HG02852 (cell line): Measurements from ENCODE around the gene MTMR11.
A peak's percentile ranks its signal among the peaks of the same experiment; 100 is the strongest.
"Not testable (repeated sequence)": the region's sequence is repeated elsewhere in the genome, so short reads cannot be mapped to it uniquely, and the experiment has no call there.

Source experiments
- ATAC-seq: cut with Tn5 transposase; IDR thresholded peaks from one replicate; pipeline ENCODE4 v1.9.1; 2021; ENCODE audit warnings: mild to moderate bottlenecking, moderate library complexity; ENCODE audit not compliant: unreplicated experiment

Gene MTMR11, protein sequence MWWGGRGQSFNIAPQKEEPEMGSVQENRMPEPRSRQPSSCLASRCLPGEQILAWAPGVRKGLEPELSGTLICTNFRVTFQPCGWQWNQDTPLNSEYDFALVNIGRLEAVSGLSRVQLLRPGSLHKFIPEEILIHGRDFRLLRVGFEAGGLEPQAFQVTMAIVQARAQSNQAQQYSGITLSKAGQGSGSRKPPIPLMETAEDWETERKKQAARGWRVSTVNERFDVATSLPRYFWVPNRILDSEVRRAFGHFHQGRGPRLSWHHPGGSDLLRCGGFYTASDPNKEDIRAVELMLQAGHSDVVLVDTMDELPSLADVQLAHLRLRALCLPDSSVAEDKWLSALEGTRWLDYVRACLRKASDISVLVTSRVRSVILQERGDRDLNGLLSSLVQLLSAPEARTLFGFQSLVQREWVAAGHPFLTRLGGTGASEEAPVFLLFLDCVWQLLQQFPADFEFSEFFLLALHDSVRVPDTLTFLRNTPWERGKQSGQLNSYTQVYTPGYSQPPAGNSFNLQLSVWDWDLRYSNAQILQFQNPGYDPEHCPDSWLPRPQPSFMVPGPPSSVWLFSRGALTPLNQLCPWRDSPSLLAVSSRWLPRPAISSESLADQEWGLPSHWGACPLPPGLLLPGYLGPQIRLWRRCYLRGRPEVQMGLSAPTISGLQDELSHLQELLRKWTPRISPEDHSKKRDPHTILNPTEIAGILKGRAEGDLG

DNA sequence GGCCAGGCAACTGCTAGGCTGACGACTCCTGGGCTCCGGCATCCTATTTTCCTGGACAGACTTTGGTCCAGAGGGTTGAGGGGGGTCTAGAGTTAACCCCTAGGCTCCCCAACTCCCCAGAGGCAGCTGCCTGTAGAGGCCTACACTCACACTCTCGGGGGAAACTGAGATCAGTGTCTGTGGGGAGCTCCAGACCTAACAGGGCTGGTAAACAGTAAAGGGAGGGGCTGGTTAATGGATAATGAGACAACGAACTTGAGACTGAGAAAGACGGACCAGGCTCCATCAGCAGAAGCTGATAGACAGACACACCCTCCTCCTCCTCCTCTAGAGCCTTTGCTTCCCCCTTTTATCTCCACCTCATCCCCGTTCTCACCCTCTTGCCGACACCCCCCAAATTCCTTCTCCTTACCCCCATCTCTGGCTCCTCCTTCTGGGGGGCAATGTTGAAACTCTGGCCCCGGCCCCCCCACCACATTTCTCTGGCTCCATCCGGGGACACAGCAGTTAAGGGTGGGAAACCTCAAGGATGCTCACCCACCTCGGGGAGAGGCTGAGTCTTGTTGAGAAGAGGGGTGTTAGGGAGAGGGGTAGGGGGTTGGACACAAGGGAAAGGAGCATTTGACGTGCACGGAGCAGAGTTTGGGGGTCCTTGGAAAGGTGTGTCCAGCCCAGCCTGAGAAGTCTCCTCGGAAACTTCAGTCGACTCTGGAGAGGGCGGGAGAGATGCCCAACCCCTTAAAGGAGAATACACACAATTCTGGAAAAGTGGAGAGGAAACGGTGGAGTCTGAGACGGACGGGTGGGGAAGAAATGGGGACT lies at the start of gene MTMR11:
Gene MTMR11 (minus strand): TSS at position 710 of the 822 bp plus-strand sequence. CDS start 232 bp downstream, at position 478.
- no peak for ATAC-seq

DNA sequence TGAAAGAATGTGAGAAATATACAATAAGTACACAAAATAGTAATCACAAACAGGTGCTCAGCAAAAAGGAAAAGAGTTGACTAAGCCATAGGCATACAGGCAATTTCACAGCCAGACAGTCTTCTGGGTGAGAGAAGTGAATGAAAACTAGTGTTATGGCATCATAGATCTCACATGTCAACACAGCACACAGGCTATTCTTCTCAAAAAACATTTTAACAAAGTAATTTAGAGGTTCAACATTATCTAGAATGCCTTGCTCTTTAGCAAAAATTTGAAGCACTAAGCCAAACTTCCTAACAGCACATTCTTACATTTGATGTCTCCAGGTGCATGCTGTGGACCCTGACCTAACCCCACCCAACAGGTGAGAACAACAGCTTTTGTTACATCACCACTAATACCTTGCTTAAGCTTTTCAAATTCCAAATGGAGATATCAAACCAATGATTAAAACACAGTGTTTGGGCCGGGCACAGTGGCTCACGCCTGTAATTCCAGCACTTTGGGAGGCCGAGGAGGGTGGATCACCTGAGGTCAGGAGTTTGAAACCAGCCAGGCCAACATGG lies 43.4 kb upstream of the MTMR11 start:
- no peak for ATAC-seq

DNA sequence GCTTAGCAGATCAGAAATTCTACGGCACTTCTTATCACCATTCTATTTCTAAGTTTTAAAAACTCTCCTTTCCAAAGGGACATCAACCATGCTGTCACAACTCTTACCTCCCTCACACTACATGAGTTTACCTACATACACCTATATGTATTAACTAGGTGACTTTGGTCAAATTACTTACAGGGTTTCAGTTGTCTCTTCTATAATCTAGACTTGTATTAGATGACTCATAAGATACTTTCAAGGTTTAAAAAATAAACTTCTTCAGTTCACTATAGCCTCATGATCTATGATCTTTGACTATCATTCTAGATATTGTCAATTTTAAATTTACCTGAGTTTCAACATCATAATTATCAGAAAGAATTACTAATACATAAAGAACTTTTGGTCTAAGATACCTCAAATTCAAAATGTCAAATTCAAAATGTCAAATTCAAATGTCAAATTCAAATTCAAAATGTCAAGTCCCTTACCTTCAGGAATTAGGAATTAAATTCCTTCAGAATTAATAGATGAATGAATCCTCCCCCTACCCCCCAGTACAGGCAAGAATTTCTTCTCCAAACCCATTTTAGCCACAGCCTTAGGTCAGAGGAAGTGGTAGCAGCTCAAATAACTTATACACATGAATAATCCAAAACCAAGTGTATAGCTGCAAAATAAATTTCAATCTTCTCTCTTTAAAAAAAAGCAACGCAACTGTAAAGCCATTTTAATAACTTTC lies 42.7 kb upstream of the MTMR11 start:
- ATAC-seq: no peak

DNA sequence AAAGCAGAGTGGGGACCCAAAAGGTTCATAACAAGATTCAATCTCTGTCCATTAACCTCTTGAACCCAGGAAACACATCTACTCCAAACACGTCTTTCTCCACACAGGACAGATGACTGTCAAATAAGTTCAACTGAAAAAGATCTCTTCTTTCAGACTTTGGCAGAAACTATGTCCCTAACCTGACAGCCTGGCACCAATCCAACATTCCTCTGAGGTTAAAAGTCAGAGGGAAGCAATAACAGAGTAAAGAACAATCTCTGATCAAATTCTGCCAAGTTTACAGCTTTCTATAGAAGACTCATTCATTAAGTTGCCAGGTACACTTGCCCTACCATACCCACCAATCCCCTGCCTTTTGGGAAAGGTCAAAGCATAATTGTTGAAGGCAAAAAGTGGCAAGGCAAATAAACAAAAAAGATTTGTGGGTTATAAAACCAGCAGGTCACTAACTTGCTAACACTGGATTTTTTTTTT lies 41.9 kb upstream of the MTMR11 start:
- no peak for ATAC-seq

DNA sequence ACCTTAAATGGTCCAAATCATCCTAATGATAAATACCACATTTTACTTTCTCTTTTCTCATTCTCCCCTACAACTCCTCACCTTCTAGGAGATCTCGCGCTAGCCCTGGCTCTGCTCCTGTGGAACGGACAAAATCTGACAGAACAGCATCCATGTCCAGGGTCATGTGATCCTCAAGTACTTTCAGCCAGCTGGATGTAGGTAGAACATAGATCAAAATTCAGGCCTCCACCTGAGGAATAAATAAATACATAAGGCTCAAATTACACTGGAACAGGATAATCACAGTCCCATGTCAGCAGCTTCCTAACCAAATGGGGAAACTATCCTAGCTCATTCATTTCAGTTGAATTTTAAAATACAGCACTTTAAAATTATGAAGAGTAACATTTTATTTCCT lies 40.7 kb upstream of the MTMR11 start:
- ATAC-seq: no peak

GRCh38 chr1:149972547-149972946 lies 35.9 kb upstream of the MTMR11 start:
- no peak for ATAC-seq

DNA sequence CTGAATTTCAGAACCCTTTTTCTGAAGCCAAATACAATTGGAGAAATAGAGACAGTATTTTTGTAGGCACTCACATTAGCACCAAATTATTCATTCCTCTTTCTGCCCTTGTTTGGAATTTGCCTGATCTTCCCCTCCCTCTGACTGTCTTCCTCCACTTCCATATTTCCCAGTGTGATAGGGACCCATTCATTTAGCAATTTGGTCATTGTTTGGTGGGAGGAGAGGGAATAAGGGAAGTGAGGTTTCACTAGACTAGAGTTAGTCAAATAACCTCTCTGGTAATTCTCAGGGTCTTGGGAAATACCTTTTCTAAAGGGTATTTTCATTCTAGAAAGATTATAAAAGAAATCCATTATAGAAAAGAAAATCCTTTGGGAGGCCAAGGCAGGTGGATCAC lies 31.0 kb upstream of the MTMR11 start:
- no peak for ATAC-seq

DNA sequence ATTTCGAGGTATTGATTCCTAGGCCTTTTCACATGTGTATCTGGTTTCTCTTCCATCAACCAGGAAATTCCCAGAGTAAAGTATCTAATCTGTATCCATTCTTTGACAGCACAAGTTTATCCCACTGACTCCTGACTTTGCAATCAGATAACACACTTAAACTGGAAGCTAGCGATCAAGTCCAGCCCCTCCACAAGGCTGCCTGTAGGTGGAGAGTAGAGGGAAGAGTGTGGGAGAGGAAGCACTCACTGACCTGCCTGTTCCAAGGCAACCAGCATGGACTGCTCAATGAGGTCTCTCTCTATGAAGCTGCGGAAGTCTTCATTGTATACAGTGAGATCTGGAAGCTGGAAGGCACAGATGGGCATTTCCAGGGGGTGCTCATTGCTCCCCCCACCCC lies 30.4 kb upstream of the MTMR11 start:
- ATAC-seq: no peak

- no peak for ATAC-seq
Observed at GRCh38 chr1:149966405-149966804, 29.7 kb upstream of the MTMR11 start.

DNA sequence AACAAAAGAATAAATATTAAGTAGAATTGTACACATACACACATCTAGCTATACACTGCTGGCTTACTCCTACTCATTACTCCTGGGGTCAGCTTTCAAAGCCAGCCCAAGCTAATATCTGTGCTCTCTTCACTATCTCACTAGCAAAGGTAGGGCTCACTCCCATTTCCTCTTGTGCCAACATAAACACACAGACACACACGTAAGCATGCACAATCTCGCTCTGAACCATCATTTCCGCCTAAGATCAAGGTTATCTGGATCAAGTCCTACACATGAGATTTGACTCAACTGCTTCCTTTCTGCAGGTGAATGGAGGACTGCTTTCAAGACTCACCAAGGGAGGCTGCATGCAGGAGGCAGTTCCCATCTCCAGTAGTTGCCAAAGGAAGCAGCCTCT lies 28.8 kb upstream of the MTMR11 start:
- ATAC-seq: no peak

- no peak for ATAC-seq
Observed at GRCh38 chr1:149963358-149963757, 26.7 kb upstream of the MTMR11 start.

DNA sequence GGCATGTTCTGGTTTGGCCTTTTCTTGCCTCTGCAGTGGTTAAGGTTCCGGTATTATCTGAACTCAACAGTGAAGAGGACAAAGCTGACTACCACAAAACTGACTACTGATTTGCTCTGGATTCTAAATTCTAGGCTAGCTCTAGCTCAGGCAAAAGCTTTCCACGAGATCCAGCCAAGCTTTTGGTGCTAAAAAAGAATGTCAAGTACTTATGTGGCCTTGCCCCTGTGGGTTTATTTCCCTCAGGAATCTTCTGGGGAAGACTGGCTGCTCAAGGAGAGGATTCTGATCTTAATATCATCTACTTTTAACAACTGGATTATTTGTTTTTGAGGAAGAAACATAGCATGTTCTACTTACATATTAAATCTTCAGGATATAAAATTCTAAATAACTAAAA lies 26.1 kb upstream of the MTMR11 start:
- no peak for ATAC-seq

DNA sequence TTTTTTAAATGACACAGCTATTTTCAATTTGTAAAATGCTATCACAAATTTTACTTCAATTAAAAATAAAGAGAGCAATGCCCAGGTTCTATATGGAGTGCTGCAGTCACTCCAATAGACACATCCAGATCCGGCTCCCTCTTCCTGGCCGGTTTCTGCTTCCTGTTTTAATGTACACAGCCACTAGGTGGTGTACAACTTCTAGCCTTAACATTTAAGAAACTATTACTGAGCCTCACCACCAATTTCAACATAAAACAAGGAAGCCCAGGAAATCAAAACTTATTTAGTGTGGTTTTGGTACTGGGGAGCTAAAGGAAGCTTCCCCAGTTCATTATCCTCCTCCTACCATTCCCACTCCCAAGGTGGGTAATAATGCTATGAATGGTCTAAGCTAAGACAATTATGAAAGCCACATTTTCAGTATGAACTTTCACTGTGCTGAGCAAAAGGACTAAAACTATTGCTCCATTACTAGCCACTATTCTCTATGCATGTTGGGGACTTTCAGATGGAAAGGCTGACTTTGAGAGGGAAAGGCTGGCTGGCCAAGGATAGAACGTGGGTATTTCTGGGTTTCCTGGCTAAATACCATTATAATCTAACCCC lies 25.5 kb upstream of the MTMR11 start:
- ATAC-seq: peak; percentile 43

- not testable (repeated sequence) for ATAC-seq
Observed at GRCh38 chr1:149957548-149957947, 20.9 kb upstream of the MTMR11 start.

DNA sequence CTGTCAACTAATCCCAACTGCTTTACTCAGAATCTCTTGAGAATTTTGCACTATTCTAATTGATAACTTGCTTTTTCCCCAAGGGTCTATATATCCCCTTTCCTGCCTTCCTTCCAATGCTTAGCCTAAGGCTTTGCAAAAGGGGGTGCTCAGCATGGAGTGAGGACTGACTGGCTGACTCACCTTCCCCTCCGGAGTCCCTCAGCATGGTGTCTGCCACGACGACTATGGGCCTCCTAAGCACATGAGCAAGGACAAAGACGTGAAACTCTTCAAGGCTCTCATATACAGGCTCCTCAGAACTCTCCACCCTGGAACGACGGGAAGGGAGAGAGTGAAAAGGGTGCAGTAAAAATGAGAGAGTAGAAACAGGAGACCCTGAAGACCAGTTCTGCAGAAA lies 13.2 kb upstream of the MTMR11 start:
- no peak for ATAC-seq

DNA sequence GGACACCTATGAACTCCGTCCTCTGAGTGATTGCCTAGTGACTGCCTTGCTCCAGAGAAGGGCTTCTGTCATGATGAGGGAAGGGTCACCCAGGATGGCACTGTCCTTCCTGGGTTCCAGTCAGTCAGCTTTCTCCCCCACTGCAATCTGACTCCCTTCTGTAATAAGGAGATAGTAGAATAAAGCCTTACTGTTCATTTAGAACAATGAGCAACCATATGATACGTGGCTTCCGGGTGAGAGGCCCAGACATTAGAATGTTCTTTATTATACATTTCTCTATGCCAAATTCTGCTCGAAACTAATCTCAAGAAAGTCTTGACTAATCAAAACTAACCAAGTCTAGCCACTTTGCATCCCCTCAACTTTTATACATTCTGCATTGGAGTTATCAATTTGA lies 8.5 kb upstream of the MTMR11 start:
- ATAC-seq: no peak

DNA sequence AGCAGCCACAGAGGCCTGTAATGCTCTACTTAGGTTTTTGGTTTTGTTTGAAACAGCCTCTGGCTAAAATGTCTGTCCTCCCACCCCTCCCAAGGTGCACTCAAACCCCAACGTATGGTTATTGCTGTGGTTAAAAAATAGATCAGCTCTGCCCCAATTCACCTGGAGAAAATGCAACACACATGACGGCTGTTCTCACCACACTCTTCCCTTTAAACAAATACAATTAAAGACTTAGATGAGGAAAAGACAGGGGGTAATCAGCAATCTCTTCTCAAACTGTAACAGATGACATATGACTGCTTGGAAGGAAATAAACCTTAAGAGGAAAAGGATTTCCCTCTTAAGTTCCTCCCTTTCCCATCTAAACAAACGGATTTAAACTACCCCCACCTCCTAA lies 6.2 kb upstream of the MTMR11 start:
- ATAC-seq: no peak

- no peak for ATAC-seq
Observed at GRCh38 chr1:149942207-149942606, 5.5 kb upstream of the MTMR11 start.

- ATAC-seq: no peak
Observed at GRCh38 chr1:149940427-149940826, 3.7 kb upstream of the MTMR11 start.

DNA sequence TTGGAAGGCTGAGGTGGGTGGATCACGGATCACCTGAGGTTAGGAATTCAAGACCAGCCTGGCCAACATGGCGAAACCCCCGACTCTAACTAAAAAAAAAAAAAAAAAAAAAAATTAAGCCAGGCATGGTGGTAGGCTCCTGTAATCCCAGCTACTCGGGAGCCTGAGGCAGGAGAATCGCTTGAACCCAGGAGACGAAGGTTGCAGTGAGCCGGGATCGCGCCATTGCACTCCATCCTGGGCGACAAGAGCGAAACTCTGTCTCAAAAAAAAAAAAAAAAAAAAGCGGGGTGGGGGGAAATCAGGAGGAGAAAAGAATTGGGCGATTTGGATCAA lies 2.0 kb upstream of the MTMR11 start:
- not testable (repeated sequence) for ATAC-seq
